Lung (tissue), 12 donors: ENCODE data around the gene CEACAM16. TPM values are rescaled to one million over a fixed set of nuclear protein-coding genes. Genes with fewer than 3 reads are reported as not detected.

ENCODE experiments used
- ATAC-seq: fragments of 200-7000 bp; cut with Tn5 transposase; one replicate; pipeline ENCODE4 v1.9.1; 2020; ENCODE audit warnings: moderate number of reproducible peaks; ENCODE audit not compliant: insufficient read depth, low FRiP score
- DNase-seq, 3 donors: peaks; one replicate each; pipeline ENCODE4 v3.0.0-alpha.2; 2013 to 2017
- H3K27ac ChIP-seq, 2 donors: one replicate each; pipeline ENCODE4 v1.5.1; 2013; ENCODE audit warnings: mild to moderate bottlenecking in 2 of 2, moderate library complexity in 2 of 2, control low read depth in 1 of 2, inconsistent platforms in 1 of 2, low read depth in 1 of 2, low read length in 1 of 2
- H3K27me3 ChIP-seq, 3 donors: one replicate each; pipeline ENCODE4 v1.5.1; 2013; ENCODE audit warnings: low read length in 2 of 3; ENCODE audit not compliant: control insufficient read depth in 3 of 3, insufficient read depth in 3 of 3
- H3K36me3 ChIP-seq, 4 donors: one replicate each; pipeline ENCODE4 v1.5.1; 2013; ENCODE audit warnings: low read length in 4 of 4, mild to moderate bottlenecking in 1 of 4, moderate library complexity in 1 of 4; ENCODE audit not compliant: control insufficient read depth in 4 of 4, insufficient read depth in 4 of 4
- H3K4me1 ChIP-seq, 5 donors: one replicate each; pipeline ENCODE4 v1.5.1; 2013; ENCODE audit warnings: low read length in 5 of 5, mild to moderate bottlenecking in 2 of 5, moderate library complexity in 1 of 5; ENCODE audit not compliant: control insufficient read depth in 5 of 5, insufficient read depth in 5 of 5
- H3K4me3 ChIP-seq: one replicate; pipeline ENCODE4 v1.5.1; 2013; ENCODE audit warnings: mild to moderate bottlenecking, control low read depth, moderate library complexity
- H3K9ac ChIP-seq, 2 donors: one replicate each; pipeline ENCODE4 v1.5.1; 2013; ENCODE audit warnings: low read length in 2 of 2, control low read depth in 1 of 2; ENCODE audit not compliant: insufficient read depth in 1 of 2
- H3K9me3 ChIP-seq, 4 donors: one replicate each; pipeline ENCODE4 v1.5.1; 2013; ENCODE audit warnings: low read length in 3 of 4, mild to moderate bottlenecking in 1 of 4, moderate library complexity in 1 of 4; ENCODE audit not compliant: control insufficient read depth in 4 of 4, insufficient read depth in 3 of 4
- WGBS, 2 donors: extraction: QIAGEN DNeasy Blood & Tissue Kit; methylation state at CpG; one replicate each; pipeline ENCODE4 v1.1.7; 2013; 5-methylcytosine and 5-hydroxymethylcytosine counted together
- polyA plus RNA-seq, 2 donors: library from polyadenylated mRNA; stranded (reverse); fragments of 200-250 nt; gene quantifications; one replicate each; pipeline ENCODE4 v1.2.1, GENCODE V29; 2013
- total RNA-seq, 2 donors: library from RNA; depleted of rRNA in 1 of 2; stranded (reverse); fragments of >200 nt in 1 of 2; gene quantifications; one replicate each; pipeline ENCODE4 v1.2.1, GENCODE V29; 2014 to 2021
- TF ChIP-seq, protein P1 (sequence below): IDR thresholded peaks from 2 replicates; pipeline ENCODE4 v1.5.1; 2012; ENCODE audit warnings: mild to moderate bottlenecking; ENCODE audit errors: control extremely low read depth, extremely low read depth
- donor health status: control.
- donor health status: control.
- donor health status: Bipolar disorder and iron deficiency.
- donor health status: healthy.
- donor health status: DM: yes; HTN: yes; CAD: no.

CEACAM16 gene
- total and polyA plus RNA-seq, 4 donors: 0.26 TPM; not detected in 3

- Histone ChIP-seq H3K9me3 (no peaks in the 10 kb centered on the region), H3K27ac (no peak overlapping the region), H3K9ac (no peak overlapping the region), H3K36me3 (peaks cover 15 to 44% (median 33%) of the 10 kb centered on the region in 4 donors), H3K4me3 (no peak overlapping the region), H3K27me3 (no peaks in the 10 kb centered on the region), H3K4me1 (peaks cover 0 to 10% (median 3%) of the 10 kb centered on the region in 5 donors)
- WGBS, 2 donors: 77 to 82% methylated on average over 7 of the region's 7 CpGs
- DNase-seq (peak; percentile 32 to 44 (median 42)), ATAC-seq (no peak)
- TF ChIP-seq, protein P1, sequence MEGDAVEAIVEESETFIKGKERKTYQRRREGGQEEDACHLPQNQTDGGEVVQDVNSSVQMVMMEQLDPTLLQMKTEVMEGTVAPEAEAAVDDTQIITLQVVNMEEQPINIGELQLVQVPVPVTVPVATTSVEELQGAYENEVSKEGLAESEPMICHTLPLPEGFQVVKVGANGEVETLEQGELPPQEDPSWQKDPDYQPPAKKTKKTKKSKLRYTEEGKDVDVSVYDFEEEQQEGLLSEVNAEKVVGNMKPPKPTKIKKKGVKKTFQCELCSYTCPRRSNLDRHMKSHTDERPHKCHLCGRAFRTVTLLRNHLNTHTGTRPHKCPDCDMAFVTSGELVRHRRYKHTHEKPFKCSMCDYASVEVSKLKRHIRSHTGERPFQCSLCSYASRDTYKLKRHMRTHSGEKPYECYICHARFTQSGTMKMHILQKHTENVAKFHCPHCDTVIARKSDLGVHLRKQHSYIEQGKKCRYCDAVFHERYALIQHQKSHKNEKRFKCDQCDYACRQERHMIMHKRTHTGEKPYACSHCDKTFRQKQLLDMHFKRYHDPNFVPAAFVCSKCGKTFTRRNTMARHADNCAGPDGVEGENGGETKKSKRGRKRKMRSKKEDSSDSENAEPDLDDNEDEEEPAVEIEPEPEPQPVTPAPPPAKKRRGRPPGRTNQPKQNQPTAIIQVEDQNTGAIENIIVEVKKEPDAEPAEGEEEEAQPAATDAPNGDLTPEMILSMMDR: no peak
These were observed 36.1 kb upstream of the CEACAM16 start for GRCh38 chr19:44662691-44663385.

- DNase-seq: no peak
- H3K4me1 ChIP-seq: peaks cover 0 to 10% (median 3%) of the 10 kb centered on the region in 5 donors
- WGBS, 2 donors: 97 to 98% methylated on average over 5 of the region's 5 CpGs
- no peak overlapping the region for H3K9ac ChIP-seq
- TF ChIP-seq, protein P1: no peak
- H3K36me3 ChIP-seq: peaks cover 11 to 37% (median 21%) of the 10 kb centered on the region in 4 donors
- no peaks in the 10 kb centered on the region for H3K9me3 ChIP-seq
- no peak for ATAC-seq
- H3K27me3 ChIP-seq: no peaks in the 10 kb centered on the region
- no peak overlapping the region for H3K27ac ChIP-seq
- H3K4me3 ChIP-seq: no peak overlapping the region
These were observed 35.0 kb upstream of the CEACAM16 start for GRCh38 chr19:44663996-44664395.

DNA sequence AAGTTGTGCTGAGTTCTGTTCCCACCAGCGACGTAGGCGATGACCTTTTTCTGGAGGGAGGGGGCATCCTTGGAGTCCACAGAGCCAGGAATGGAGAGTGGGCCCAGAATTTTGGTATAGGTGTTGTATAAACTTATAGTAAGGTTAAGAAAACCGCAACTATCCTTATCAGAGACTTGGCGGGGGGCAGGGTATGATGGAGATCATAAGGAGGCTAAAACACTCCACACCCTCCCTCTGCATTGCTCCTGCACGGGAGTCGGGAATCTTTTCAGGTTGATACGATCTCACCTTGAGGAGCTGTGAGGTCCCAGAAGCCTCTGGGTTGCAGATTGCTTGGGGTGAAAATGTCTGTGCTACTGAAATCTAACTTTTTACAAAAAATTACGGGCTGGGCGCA is 34.0 kb upstream of the CEACAM16 start:
- 92 to 96% methylated on average over 10 of the region's 10 CpGs for WGBS, 2 donors
- H3K9me3 ChIP-seq: no peaks in the 10 kb centered on the region
- no peak overlapping the region for H3K27ac ChIP-seq
- no peak overlapping the region for H3K9ac ChIP-seq
- H3K4me3 ChIP-seq: no peak overlapping the region
- H3K27me3 ChIP-seq: no peaks in the 10 kb centered on the region
- peaks cover 0 to 10% (median 3%) of the 10 kb centered on the region in 5 donors for H3K4me1 ChIP-seq
- no peak for ATAC-seq
- no peak for DNase-seq
- TF ChIP-seq, protein P1: no peak
- peaks cover 11 to 28% (median 15%) of the 10 kb centered on the region in 4 donors for H3K36me3 ChIP-seq
